Eye (tissue), 1 donor: ENCODE data around the gene TSPY3.
"Not testable (repeated sequence)": the region's sequence is repeated elsewhere in the genome, so short reads cannot be mapped to it uniquely, and the experiment has no call there.

Source experiments
- DNase-seq: peaks from one replicate; pipeline ENCODE4 v3.0.0-alpha.2; 2015

The TSPY3 gene

GRCh38 chrY:9398121-9398520, at the start of gene TSPY3:
TSS of gene TSPY3 (plus strand) at chrY:9398421. CDS start at chrY:9398467, 46 bp downstream.
- not testable (repeated sequence) for DNase-seq

- not testable (repeated sequence) for DNase-seq
Observed at GRCh38 chrY:9357497-9357896, 40.7 kb upstream of the TSPY3 start, which contains the start of gene TSPY8. TSS of gene TSPY8 (plus strand) at chrY:9357797. CDS start at chrY:9357843, 46 bp downstream.

GRCh38 chrY:9396527-9396926, 1.7 kb upstream of the TSPY3 start:
- DNase-seq: not testable (repeated sequence)
